CD4-positive, CD25-positive, alpha-beta regulatory T cell (primary cell): ENCODE results near the gene ING2. TPM values are rescaled to one million over a fixed set of nuclear protein-coding genes. Genes with fewer than 3 reads are reported as not detected.

Experiments used
- ATAC-seq, 2 donors: fragments of 150-1000 bp; cut with Tn5 transposase; one replicate each; pipeline ENCODE4 v1.10.0; 2021; ENCODE audit warnings: low read depth in 2 of 2, moderate number of reproducible peaks in 2 of 2, moderate library complexity in 1 of 2
- DNase-seq, 3 donors: peaks; one replicate each; pipeline versions ENCODE4 v3.0.0 to v3.0.0-alpha.2; 2012 to 2022; ENCODE audit warnings: mixed read lengths in 1 of 3
- H3K27ac ChIP-seq: one replicate; pipeline ENCODE4 v1.7.0; 2013; ENCODE audit warnings: mild to moderate bottlenecking, low read length; ENCODE audit not compliant: insufficient read depth, poor library complexity, severe bottlenecking
- H3K27me3 ChIP-seq: one replicate; pipeline ENCODE4 v1.7.0; 2013; ENCODE audit warnings: low read length; ENCODE audit not compliant: control insufficient read depth, insufficient read depth
- H3K36me3 ChIP-seq: one replicate; pipeline ENCODE4 v1.7.0; 2013; ENCODE audit warnings: mild to moderate bottlenecking, low read length, moderate library complexity; ENCODE audit not compliant: control insufficient read depth, insufficient read depth
- H3K4me1 ChIP-seq: 2 replicates; pipeline ENCODE4 v1.7.0; 2013; ENCODE audit warnings: mild to moderate bottlenecking, low read length; ENCODE audit not compliant: insufficient read depth, control insufficient read depth, poor library complexity, severe bottlenecking
- H3K4me3 ChIP-seq: one replicate; pipeline ENCODE4 v1.7.0; 2013; ENCODE audit warnings: low read depth, mild to moderate bottlenecking, low read length, moderate library complexity
- H3K9me3 ChIP-seq, 2 experiments: 1 replicate in 1 of 2; 2 replicates in 1 of 2; pipeline ENCODE4 v1.7.0; 2013; ENCODE audit warnings: low read length in 2 of 2, mild to moderate bottlenecking in 1 of 2, moderate library complexity in 1 of 2; ENCODE audit not compliant: control insufficient read depth in 2 of 2
- H3K27ac Mint-ChIP-seq, 3 donors: one replicate each; pipeline ENCODE4 v1.8.0; 2020 to 2022; ENCODE audit warnings: mild to moderate bottlenecking in 3 of 3, mixed read lengths in 3 of 3, moderate library complexity in 2 of 3
- H3K27me3 Mint-ChIP-seq: one replicate; pipeline ENCODE4 v1.8.0; 2022; ENCODE audit warnings: mild to moderate bottlenecking, mixed read lengths
- H3K36me3 Mint-ChIP-seq: one replicate; pipeline ENCODE4 v1.8.0; 2020; ENCODE audit warnings: mixed read lengths
- H3K4me1 Mint-ChIP-seq, 4 donors: one replicate each; pipeline ENCODE4 v1.8.0; 2020 to 2022; ENCODE audit warnings: mixed read lengths in 4 of 4, mild to moderate bottlenecking in 1 of 4
- H3K4me3 Mint-ChIP-seq, 4 donors: one replicate each; pipeline ENCODE4 v1.8.0; 2020 to 2022; ENCODE audit warnings: mild to moderate bottlenecking in 4 of 4, mixed read lengths in 4 of 4, moderate library complexity in 3 of 4
- H3K9me3 Mint-ChIP-seq, 7 donors: one replicate each; pipeline ENCODE4 v1.8.0; 2020 to 2022; ENCODE audit warnings: mixed read lengths in 7 of 7, mild to moderate bottlenecking in 3 of 7, moderate library complexity in 2 of 7
- polyA plus RNA-seq, 4 donors: library from polyadenylated mRNA; unstranded; fragments of 300-500 nt; fragmentation: Illumina TruSeq; gene quantifications; one replicate each; pipeline ENCODE4 v1.2.3, GENCODE V29; 2021
- total RNA-seq: library from RNA; stranded (reverse); gene quantifications from one replicate; pipeline ENCODE4 v1.2.3, GENCODE V29; 2022

The ING2 gene
- total and polyA plus RNA-seq, 5 donors from 2014 or later, result 9.1 to 17.2 (median 13.9) TPM

DNA sequence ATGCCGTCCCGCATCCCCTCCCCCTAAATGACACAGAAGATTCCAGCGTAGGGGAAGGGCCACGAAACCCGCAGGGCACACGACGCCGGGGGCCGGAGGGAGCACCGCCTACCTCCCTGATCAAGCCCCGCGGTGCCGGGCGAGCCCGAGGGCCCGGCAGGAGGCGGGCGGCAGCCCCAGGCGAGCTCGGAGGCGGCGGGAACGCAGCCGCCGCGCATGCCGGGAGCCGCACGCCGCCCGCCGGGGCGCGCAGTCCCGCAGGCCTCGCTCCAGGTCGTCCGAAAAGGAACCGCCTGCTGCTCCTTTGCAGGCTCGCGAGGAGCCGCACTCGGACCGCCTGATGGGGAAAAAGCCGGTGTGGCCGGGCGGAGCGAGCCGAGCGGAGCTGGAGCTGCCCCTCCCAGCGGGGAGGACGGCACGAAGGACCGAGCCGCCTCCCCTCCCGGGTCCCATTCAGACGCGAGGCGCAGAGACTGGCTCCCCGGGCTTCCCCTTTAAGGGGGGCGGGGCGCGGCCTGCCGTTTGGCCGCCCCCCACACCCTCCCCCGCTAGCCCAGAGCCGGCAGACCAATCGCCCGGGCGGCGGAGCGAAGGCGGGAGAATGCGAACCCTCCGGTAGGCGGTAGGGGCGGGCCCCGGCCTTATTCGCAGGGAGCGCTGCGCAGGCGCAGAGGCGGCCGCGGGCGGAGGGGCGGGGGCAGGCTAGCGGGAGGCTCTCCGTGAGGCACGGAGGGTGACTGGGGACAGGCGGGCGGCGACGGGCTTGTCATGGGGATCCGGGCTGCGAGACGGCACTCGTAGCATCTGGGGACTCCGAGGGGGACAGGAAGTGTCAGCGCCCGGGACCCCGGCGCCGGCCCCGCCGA lies 561 bp upstream of the ING2 start:
- Histone ChIP-seq H3K4me3 (peak overlapping the region; percentile 88), H3K9me3 (no peaks in the 10 kb centered on the region), H3K27me3 (no peaks in the 10 kb centered on the region), H3K27ac (peak overlapping the region; percentile 96), H3K36me3 (no peaks in the 10 kb centered on the region), H3K4me1 (peaks cover 19% of the 10 kb centered on the region)
- peak; percentile 99 to 100 (median 99) for DNase-seq
- H3K36me3 Mint-ChIP-seq, result no peaks in the 10 kb centered on the region
- no peaks in the 10 kb centered on the region for H3K9me3 Mint-ChIP-seq
- peaks cover 11% of the 10 kb centered on the region for H3K27me3 Mint-ChIP-seq
- H3K27ac Mint-ChIP-seq, result peak overlapping the region; percentile 79 to 94 (median 89)
- ATAC-seq, result peak; percentile 80 to 86
- H3K4me1 Mint-ChIP-seq, result peaks cover 14 to 34% (median 21%) of the 10 kb centered on the region in 4 donors
- H3K4me3 Mint-ChIP-seq, result peak overlapping the region; percentile 97 to 98 (median 97)

DNA sequence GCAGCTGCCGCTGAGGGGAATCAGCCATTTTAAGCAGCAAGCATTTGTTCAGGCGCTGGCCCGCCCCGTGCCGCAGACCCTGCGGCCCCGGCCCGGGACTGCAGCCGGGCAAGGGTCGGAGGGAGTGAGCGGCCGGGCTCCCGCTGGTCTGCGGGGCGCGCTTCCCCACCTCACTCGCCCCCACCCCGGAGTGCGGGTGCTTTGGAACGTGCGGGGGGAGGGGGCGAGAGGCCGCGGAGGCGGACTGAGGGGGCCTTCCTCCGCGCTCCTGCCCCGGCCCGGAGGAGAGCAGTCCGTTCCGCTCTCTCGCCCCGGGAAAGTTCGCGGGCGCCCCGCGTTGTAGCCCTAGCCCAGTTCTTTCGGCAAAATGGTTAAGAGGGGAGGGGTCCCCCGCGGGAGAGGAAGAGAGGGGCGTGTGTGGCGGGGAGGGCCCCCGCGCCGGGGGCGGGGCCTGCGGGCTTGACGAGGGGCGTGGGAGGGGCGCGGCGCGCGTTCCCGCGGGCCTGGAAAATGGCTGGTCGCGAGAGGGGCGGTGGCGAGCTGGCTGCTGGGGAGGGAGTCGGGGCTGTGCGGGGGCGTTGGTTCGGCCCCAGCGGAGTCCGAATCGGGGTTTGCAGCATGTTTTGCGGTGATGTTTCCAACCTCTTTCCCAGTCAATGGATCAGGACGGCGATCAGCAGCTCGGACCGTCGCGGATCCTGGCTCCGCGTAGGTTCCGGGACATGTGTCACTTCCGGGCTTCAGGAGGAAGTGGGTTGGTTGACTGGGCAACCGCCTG lies 942 bp downstream of the ING2 start:
- peaks cover 11% of the 10 kb centered on the region for H3K27me3 Mint-ChIP-seq
- no peaks in the 10 kb centered on the region for H3K27me3 ChIP-seq
- H3K27ac Mint-ChIP-seq, result peak overlapping the region; percentile 98
- no peaks in the 10 kb centered on the region for H3K9me3 Mint-ChIP-seq
- H3K4me1 ChIP-seq, result peaks cover 19% of the 10 kb centered on the region
- peak overlapping the region; percentile 96 to 97 (median 97) for H3K4me3 Mint-ChIP-seq
- ATAC-seq (peak; percentile 19 to 30), DNase-seq (peak; percentile 81 to 92 (median 91))
- H3K4me3 ChIP-seq, result peak overlapping the region; percentile 92
- H3K36me3 ChIP-seq, result peaks cover 6% of the 10 kb centered on the region
- peaks cover 14 to 36% (median 24%) of the 10 kb centered on the region in 4 donors for H3K4me1 Mint-ChIP-seq
- peak overlapping the region; percentile 96 for H3K27ac ChIP-seq
- H3K36me3 Mint-ChIP-seq, result peaks cover 8% of the 10 kb centered on the region
- H3K9me3 ChIP-seq, result no peaks in the 10 kb centered on the region

DNA sequence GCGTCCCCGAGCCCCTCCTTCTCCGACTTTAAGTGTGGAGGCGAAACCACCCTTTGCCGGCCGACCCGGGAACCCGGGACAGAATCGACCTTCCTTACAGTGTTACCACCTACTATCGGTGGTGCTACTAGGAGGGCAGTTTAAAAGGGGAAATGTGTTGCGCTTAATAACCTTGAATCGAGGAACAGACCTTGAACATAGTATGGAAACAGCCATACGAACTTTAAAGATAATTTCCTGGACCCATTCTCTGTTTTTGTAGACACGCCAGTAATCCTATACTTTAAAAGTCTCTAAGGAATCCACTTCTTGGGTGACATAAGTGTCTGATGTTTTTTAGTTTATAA lies 1.5 kb downstream of the ING2 start:
- H3K4me1 Mint-ChIP-seq, result peaks cover 14 to 42% (median 26%) of the 10 kb centered on the region in 4 donors
- ATAC-seq (no peak), DNase-seq (no peak)
- peak overlapping the region; percentile 92 for H3K4me3 ChIP-seq
- H3K9me3 ChIP-seq, result no peaks in the 10 kb centered on the region
- H3K27ac ChIP-seq, result peak overlapping the region; percentile 96
- H3K27me3 ChIP-seq, result no peaks in the 10 kb centered on the region
- H3K27ac Mint-ChIP-seq, result peak overlapping the region; percentile 98
- H3K4me3 Mint-ChIP-seq, result peak overlapping the region; percentile 96 to 97 (median 97)
- H3K36me3 Mint-ChIP-seq, result peaks cover 11% of the 10 kb centered on the region
- H3K27me3 Mint-ChIP-seq, result peaks cover 11% of the 10 kb centered on the region
- H3K36me3 ChIP-seq, result peaks cover 9% of the 10 kb centered on the region
- peaks cover 19% of the 10 kb centered on the region for H3K4me1 ChIP-seq
- H3K9me3 Mint-ChIP-seq, result no peaks in the 10 kb centered on the region

DNA sequence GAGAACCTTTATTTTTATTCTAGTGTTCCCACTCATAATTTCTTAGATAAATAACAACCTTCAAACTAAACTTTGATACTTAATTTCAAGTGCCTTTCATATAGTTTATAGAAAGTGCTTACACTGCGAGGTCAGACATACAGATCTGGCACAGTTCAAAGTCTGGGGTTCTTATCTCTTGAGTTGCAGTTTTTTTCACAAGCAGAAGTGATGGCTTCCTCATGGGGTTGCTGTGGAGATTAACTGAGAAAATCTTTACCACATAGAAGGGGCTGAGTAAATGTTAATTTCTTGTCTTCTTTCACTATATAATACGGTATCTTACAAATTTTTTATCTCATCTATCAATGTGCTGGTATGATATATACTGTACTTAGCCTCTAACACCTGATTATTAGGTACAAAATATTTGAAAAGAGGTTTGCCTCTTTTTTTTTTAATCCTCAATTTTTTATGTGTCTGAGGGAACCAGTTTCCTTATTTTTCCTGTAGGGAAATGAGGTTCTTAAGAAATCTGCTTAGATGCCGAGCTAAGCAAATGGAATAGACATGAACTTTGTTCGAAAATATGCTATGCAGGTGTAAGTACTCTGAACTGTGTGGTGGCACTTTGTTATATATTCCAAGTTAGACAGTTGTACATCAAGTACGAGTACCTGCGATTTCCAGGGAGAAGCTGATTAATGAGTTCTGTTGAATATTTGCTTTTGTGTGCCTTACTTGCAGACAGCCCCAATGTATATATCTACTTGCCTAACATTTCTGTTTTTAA lies 3.3 kb downstream of the ING2 start:
- Mint-ChIP-seq H3K36me3 (peaks cover 23% of the 10 kb centered on the region), H3K27ac (peak overlapping the region in 1 of 3 donors; percentile 9), H3K27me3 (peaks cover 11% of the 10 kb centered on the region), H3K4me3 (peak overlapping the region in 2 of 4 donors; percentile 72 to 84), H3K4me1 (peaks cover 7 to 34% (median 18%) of the 10 kb centered on the region in 4 donors), H3K9me3 (no peaks in the 10 kb centered on the region)
- peak overlapping the region; percentile 14 for H3K27ac ChIP-seq
- no peaks in the 10 kb centered on the region for H3K9me3 ChIP-seq
- no peaks in the 10 kb centered on the region for H3K27me3 ChIP-seq
- DNase-seq (no peak), ATAC-seq (no peak)
- peaks cover 13% of the 10 kb centered on the region for H3K4me1 ChIP-seq
- peaks cover 10% of the 10 kb centered on the region for H3K36me3 ChIP-seq
- H3K4me3 ChIP-seq, result no peak overlapping the region

DNA sequence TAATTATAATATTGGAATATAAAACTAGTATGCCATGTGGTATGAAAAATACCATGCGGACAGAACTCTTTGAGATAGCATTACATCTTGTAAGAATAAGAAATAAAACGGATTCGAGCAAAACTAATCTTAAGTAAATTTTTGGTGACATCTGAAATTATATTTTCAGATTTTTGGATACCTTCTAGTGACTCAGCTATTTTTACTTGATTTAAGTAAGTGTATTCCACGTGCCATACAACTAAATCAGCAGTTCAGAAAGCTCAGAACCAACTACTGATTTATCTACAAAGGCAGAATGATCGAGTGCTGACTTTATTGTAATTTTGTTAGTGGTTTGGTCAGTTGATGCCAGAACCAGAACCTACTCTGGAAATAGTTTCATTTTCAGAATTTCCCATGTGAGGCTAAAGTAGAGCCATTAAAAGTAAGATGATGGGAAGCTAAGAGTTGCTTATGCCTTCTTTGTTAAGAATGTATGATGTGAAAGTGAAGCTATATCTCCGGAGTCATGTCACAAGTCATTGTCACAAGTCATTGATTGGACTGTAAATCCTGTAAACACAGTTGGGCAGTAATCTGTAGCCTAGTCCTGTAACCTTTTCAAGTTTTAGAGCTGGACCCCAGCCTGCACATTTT lies 4.0 kb downstream of the ING2 start:
- Histone ChIP-seq H3K27me3 (no peaks in the 10 kb centered on the region), H3K4me1 (peaks cover 5% of the 10 kb centered on the region), H3K4me3 (no peak overlapping the region), H3K27ac (no peak overlapping the region), H3K36me3 (peaks cover 10% of the 10 kb centered on the region), H3K9me3 (no peaks in the 10 kb centered on the region)
- Mint-ChIP-seq H3K27me3 (peaks cover 11% of the 10 kb centered on the region), H3K27ac (no peak overlapping the region), H3K9me3 (no peaks in the 10 kb centered on the region), H3K4me3 (no peak overlapping the region), H3K36me3 (peaks cover 23% of the 10 kb centered on the region), H3K4me1 (peaks cover 2 to 27% (median 15%) of the 10 kb centered on the region in 4 donors)
- no peak for DNase-seq
- ATAC-seq, result no peak

DNA sequence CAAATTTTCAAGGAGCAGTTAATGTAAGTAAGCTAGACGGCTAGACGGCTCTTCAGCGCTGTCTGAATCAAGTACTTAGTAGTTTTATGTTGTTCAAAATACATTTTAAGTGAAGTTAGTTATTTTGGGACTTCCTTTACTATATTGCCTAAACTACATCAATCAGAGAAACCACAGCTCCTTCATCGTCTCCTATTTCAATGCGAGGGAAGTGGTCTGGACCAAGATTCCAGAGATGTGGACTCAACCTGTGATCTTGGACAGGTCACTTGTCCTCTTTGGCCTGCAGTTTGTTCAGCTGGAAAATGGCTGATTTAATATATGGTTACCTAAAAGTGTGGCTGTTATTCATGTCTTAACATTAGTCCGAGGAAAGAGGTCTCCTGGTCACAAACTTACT lies 10.6 kb downstream of the ING2 start:
- H3K9me3 Mint-ChIP-seq, result peaks cover 0 to 2% (median 0%) of the 10 kb centered on the region in 7 donors
- peaks cover 0 to 9% (median 6%) of the 10 kb centered on the region in 4 donors for H3K4me1 Mint-ChIP-seq
- no peaks in the 10 kb centered on the region for H3K27me3 ChIP-seq
- H3K4me1 ChIP-seq, result no peaks in the 10 kb centered on the region
- peaks cover 8% of the 10 kb centered on the region for H3K36me3 ChIP-seq
- no peak overlapping the region for H3K4me3 Mint-ChIP-seq
- H3K36me3 Mint-ChIP-seq, result peaks cover 19% of the 10 kb centered on the region
- H3K27ac ChIP-seq, result no peak overlapping the region
- DNase-seq, result no peak
- H3K4me3 ChIP-seq, result no peak overlapping the region
- no peaks in the 10 kb centered on the region for H3K27me3 Mint-ChIP-seq
- no peak for ATAC-seq
- H3K27ac Mint-ChIP-seq, result peak overlapping the region in 1 of 3 donors; percentile 62
- no peaks in the 10 kb centered on the region for H3K9me3 ChIP-seq

DNA sequence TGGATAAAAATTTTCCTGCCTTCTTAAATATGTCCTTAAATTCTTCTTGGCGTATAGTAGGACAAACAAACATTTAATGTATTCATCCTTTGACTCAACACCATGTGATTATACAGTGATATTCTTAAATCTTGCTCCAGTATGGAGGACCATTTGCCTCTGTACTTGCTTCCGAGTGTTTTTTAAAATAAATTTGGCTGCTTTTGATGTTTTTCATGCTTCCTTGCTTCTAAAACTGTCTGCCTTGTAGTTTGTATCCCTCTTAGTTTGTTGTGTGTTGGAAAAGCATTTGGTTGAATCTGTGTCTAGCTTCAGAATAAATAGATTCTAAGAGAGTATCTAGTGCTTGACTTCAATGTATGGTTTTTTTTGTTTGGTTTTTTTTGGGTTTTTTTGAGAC lies 12.3 kb downstream of the ING2 start:
- Histone ChIP-seq H3K4me1 (no peaks in the 10 kb centered on the region), H3K36me3 (no peaks in the 10 kb centered on the region), H3K27ac (no peak overlapping the region), H3K4me3 (no peak overlapping the region), H3K27me3 (no peaks in the 10 kb centered on the region), H3K9me3 (no peaks in the 10 kb centered on the region)
- Mint-ChIP-seq H3K27ac (no peak overlapping the region), H3K36me3 (peaks cover 5% of the 10 kb centered on the region), H3K4me1 (no peaks in the 10 kb centered on the region), H3K27me3 (no peaks in the 10 kb centered on the region), H3K9me3 (peaks cover 0 to 2% (median 0%) of the 10 kb centered on the region in 7 donors), H3K4me3 (no peak overlapping the region)
- DNase-seq, result no peak
- ATAC-seq, result no peak
